Kidney epithelial cell (primary cell): ENCODE data around the gene EML5. TPM values are rescaled to one million over a fixed set of nuclear protein-coding genes. Genes with fewer than 3 reads are reported as not detected.

Experiments used
- DNase-seq: peaks from one replicate; pipeline ENCODE4 v3.0.0-alpha.2; 2010; ENCODE audit warnings: low read depth
- H3K27me3 ChIP-seq: 2 replicates; pipeline ENCODE4 v1.6.0; 2011; ENCODE audit warnings: low read length; ENCODE audit not compliant: control insufficient read depth, insufficient read depth
- H3K36me3 ChIP-seq: 2 replicates; pipeline ENCODE4 v1.5.1; 2011; ENCODE audit warnings: low read length; ENCODE audit not compliant: control insufficient read depth, insufficient read depth
- H3K4me3 ChIP-seq: 2 replicates; pipeline ENCODE4 v1.5.1; 2011; ENCODE audit warnings: low read depth, mild to moderate bottlenecking, control low read depth, low read length
- CTCF ChIP-seq: IDR thresholded peaks from 2 replicates; pipeline ENCODE4 v1.5.1; 2011; ENCODE audit warnings: mild to moderate bottlenecking, moderate library complexity, low read length, control low read depth, inconsistent platforms; ENCODE audit not compliant: insufficient read depth, poor library complexity, severe bottlenecking
- total RNA-seq: library from RNA; depleted of rRNA; stranded (reverse); fragments of >200 nt; gene quantifications from 2 replicates; pipeline ENCODE4 v1.2.3, GENCODE V29; 2015

EML5 gene
- total RNA-seq, 1 donor from 2014 or later: 0.79 TPM

- TF ChIP-seq CTCF: no peak
- Histone ChIP-seq H3K36me3 (no peaks in the 10 kb centered on the region), H3K4me3 (no peak overlapping the region), H3K27me3 (no peaks in the 10 kb centered on the region)
- DNase-seq: no peak
Measured at GRCh38 chr14:88614218-88614907, 178.4 kb downstream of the EML5 start.

- no peak for TF ChIP-seq CTCF
- Histone ChIP-seq H3K4me3 (no peak overlapping the region), H3K36me3 (no peaks in the 10 kb centered on the region), H3K27me3 (no peaks in the 10 kb centered on the region)
- DNase-seq: no peak
Measured at GRCh38 chr14:88613552-88614010, 179.2 kb downstream of the EML5 start.

GRCh38 chr14:88612981-88613380 lies 179.8 kb downstream of the EML5 start:
- Histone ChIP-seq H3K36me3 (no peaks in the 10 kb centered on the region), H3K27me3 (no peaks in the 10 kb centered on the region), H3K4me3 (no peak overlapping the region)
- no peak for TF ChIP-seq CTCF
- no peak for DNase-seq

GRCh38 chr14:88611878-88612277 lies 180.9 kb downstream of the EML5 start:
- H3K36me3 ChIP-seq: no peaks in the 10 kb centered on the region
- DNase-seq: no peak
- TF ChIP-seq CTCF: no peak

GRCh38 chr14:88607829-88608228 lies 184.9 kb downstream of the EML5 start:
- no peaks in the 10 kb centered on the region for H3K27me3 ChIP-seq
- DNase-seq: no peak
- no peaks in the 10 kb centered on the region for H3K36me3 ChIP-seq
- no peak for TF ChIP-seq CTCF
- no peak overlapping the region for H3K4me3 ChIP-seq

More at GRCh38 chr14:88611878-88612277, 180.9 kb downstream of the EML5 start:
- H3K27me3 ChIP-seq: no peaks in the 10 kb centered on the region
- no peak overlapping the region for H3K4me3 ChIP-seq

GRCh38 chr14:88605594-88605993 lies 187.2 kb downstream of the EML5 start:
- DNase-seq: no peak
- H3K27me3 ChIP-seq: no peaks in the 10 kb centered on the region
- no peaks in the 10 kb centered on the region for H3K36me3 ChIP-seq
- H3K4me3 ChIP-seq: no peak overlapping the region
- TF ChIP-seq CTCF: no peak
